Frontal cortex (tissue), 4 donors: Measurements from ENCODE around the gene ZNF397. TPM values are rescaled to one million over a fixed set of nuclear protein-coding genes. Genes with fewer than 3 reads are reported as not detected.
A peak's percentile ranks its signal among the peaks of the same experiment; 100 is the strongest.

Experiments used
- DNase-seq, 2 donors: peaks; one replicate each; pipeline ENCODE4 v3.0.0; 2012; ENCODE audit warnings: low spot score in 2 of 2
- FAIRE-seq: peaks from 2 replicates; lab custom pipeline; 2012; peaks lifted over from hg19 to GRCh38; lab: Jason Lieb, UNC
- total RNA-seq: library from RNA; depleted of rRNA; stranded (reverse); fragments of >200 nt; gene quantifications from one replicate; pipeline ENCODE4 v1.2.3, GENCODE V29; 2014
- donor health status: control.
- donor health status: control.
- donor health status: control.

Gene ZNF397
- total RNA-seq, 1 donor from 2014 or later: 44.4 TPM

GRCh38 chr18:35289293-35289692 is 48.5 kb downstream of the ZNF397 start:
- FAIRE-seq (no peak), DNase-seq (peak in 1 of 2 donors; percentile 29)

- DNase-seq: peak in 1 of 2 donors; percentile 23
- no peak for FAIRE-seq
Measured at GRCh38 chr18:35289727-35290093, 48.9 kb downstream of the ZNF397 start.

- DNase-seq (peak; percentile 72 to 83), FAIRE-seq (no peak)
Measured at GRCh38 chr18:35290094-35290735, 49.4 kb downstream of the ZNF397 start, which contains the start of gene ZSCAN30. Gene ZSCAN30, minus strand, starts transcription at chr18:35290229. Its CDS starts 25,877 bp downstream, at chr18:35264352.

- FAIRE-seq: no peak
Measured at GRCh38 chr18:35291166-35291565, 50.3 kb downstream of the ZNF397 start.

GRCh38 chr18:35296060-35296459 is 55.2 kb downstream of the ZNF397 start:
- FAIRE-seq (no peak), DNase-seq (no peak)

More at GRCh38 chr18:35291166-35291565, 50.3 kb downstream of the ZNF397 start:
- no peak for DNase-seq

GRCh38 chr18:35303610-35304009 is 62.8 kb downstream of the ZNF397 start:
- no peak for FAIRE-seq
- no peak for DNase-seq

- DNase-seq (no peak), FAIRE-seq (no peak)
Measured at GRCh38 chr18:35306588-35307250, 65.9 kb downstream of the ZNF397 start.

Other genes starting within 250 kb of the ZNF397 start
- 68.9 TPM for gene MAPRE2, start 199.6 kb upstream of the ZNF397 start, total RNA-seq
- gene ZSCAN30, start 49.2 kb downstream of the ZNF397 start, total RNA-seq: 15.5 TPM
- 99.5 TPM for gene ZNF24, start 103.4 kb downstream of the ZNF397 start, total RNA-seq
- 4.1 TPM for gene ZNF396, start 136.3 kb downstream of the ZNF397 start, total RNA-seq